ENCODE results near the gene TP53I11.

- TF ChIP-seq, protein P1, sequence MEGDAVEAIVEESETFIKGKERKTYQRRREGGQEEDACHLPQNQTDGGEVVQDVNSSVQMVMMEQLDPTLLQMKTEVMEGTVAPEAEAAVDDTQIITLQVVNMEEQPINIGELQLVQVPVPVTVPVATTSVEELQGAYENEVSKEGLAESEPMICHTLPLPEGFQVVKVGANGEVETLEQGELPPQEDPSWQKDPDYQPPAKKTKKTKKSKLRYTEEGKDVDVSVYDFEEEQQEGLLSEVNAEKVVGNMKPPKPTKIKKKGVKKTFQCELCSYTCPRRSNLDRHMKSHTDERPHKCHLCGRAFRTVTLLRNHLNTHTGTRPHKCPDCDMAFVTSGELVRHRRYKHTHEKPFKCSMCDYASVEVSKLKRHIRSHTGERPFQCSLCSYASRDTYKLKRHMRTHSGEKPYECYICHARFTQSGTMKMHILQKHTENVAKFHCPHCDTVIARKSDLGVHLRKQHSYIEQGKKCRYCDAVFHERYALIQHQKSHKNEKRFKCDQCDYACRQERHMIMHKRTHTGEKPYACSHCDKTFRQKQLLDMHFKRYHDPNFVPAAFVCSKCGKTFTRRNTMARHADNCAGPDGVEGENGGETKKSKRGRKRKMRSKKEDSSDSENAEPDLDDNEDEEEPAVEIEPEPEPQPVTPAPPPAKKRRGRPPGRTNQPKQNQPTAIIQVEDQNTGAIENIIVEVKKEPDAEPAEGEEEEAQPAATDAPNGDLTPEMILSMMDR (conservative IDR thresholded peaks at IDR 0.05 in 1 of 2, IDR thresholded peaks at IDR 0.05 in 1 of 2; ENCODE audit: extremely low read depth in 1 of 2, insufficient read depth in 1 of 2, low read depth in 1 of 2, low read length in 2 of 2), result no peak
- TF ChIP-seq EZH2 (IDR thresholded peaks at IDR 0.05; ENCODE audit: borderline replicate concordance, low read length), result no peak
Measured at GRCh38 chr11:44931466-44931865, 19.2 kb downstream of the TP53I11 start.

Measured in mammary epithelial cell (primary cell).